ENCODE results near the gene ARHGAP27.
"Not testable (repeated sequence)": the region's sequence is repeated elsewhere in the genome, so short reads cannot be mapped to it uniquely, and the experiment has no call there.

ARHGAP27 gene

DNA sequence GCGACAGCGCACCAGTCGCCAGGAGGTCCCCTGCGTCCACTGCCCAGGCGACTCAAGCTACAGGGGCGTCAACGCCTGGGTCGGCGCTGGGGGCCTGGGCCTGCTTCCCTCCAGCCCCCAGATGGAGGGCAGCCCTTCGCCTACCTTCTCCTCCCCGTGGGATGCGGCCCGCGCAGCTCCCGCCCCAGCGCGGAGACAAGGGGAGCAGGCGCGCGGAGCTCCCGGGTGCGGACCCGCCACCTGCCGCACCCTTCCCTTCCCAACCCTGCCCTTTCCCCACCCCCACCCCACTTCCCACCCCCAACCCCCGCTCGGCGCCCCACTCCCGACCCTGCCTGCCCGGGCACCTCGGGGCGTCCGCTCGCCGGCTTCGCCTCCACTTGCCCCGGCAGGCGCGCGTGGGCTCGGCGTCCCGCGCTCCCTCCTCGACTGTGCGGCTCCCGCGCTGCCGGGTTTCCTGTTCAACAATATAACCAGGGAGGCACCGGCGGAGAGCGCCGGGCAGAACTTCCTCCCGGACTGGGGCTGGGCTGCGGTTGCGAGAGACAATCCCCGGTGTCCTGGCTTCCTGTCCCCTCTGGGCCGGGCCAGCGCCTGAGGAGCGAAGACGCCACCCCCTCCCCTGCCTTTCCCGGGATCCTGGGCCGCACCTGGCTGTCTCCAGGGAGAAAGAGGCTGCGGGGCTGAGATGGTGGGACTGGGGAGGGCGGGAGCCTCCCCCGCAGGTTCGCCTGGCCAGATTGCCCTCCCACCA is at the start of gene ARHGAP27:
TSS of gene ARHGAP27 (minus strand) at position 466 of the 754 bp plus-strand sequence. CDS start 2,591 bp downstream, outside the sequence.
- peak in 1 of 2 donors; percentile 39 for DNase-seq

- not testable (repeated sequence) for DNase-seq
Measured at GRCh38 chr17:45482317-45482716, 49.6 kb upstream of the ARHGAP27 start.

GRCh38 chr17:45475436-45475835 is 42.8 kb upstream of the ARHGAP27 start:
- DNase-seq: not testable (repeated sequence)

DNA sequence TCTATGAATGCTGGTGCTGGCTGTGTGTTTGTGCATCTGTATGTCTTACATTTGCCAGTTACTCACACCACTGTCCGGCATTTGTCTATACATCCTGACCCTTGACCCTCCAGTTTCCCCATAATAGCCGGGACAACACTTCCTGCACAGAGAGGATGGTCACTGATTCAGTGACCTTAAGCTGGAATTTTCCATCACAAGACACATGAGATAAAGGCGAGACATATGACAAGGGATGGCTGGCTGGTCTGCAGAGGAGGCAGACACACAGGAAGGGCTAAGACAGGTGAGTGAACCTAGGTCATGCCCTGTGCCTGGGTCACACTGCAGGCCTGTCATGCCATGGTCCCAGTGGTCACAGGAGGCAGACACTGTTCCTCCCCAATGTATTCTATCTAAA is 39.6 kb upstream of the ARHGAP27 start:
- DNase-seq: not testable (repeated sequence)

DNA sequence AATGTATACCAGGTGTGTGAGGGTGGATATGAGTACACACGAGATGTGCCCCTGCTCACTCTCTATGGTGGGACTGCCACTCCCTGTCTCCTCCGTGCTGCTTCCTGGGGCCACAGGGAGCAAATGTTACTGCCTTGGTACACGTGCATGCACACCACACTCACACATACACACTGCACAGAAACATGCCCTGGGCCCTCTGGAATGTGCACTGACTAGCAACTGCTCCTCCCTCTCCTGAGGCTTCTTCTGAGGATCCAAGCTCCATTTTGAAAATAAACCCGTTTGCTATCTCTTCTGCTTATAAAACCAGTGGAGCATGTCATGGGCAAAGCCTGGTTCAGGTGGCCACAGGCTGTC is 36.5 kb upstream of the ARHGAP27 start:
- not testable (repeated sequence) for DNase-seq

DNA sequence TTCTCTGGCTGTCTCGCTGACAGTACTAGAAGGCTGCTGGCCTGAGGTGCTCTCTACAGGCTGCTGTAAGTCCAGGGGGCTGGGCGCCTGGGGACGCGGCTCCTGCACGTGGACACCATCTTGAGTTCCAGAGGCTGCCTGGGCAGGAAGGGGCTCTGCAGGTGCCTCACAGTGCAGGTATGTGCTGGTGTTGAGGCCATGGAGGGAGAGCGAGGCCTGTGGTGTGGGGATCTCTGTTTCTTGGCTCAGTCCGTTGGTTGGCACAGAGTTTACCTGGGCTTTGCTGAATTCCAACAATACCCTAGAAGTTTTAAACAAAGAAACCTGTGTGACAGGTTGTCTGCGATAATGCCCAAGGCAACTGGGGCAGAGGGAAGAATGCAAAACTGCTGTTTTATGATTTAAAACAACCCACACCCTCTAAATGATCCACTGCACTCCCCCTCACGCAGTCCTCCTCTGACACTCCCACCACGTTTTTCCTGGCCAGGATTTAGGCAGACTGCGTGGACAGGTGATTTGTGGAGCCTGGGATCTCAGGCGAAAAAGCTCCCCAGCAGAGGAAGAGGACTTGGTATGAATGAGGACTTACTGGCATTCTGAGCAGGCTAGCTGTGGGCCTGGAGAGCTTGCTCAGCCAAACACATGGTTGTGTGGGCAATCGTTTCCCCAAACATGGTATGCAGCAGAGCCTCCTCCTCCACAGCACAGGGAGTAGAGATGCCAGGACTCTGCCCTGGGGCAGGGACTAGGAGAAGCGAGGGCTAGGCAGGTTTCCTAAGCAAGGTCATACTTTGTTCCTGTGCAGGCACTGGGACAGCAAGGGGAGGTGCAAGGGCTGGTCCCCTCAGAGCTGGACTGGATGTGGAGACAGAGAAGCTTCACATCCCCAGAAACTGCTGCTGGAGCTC is 35.9 kb upstream of the ARHGAP27 start:
- not testable (repeated sequence) for DNase-seq

DNA sequence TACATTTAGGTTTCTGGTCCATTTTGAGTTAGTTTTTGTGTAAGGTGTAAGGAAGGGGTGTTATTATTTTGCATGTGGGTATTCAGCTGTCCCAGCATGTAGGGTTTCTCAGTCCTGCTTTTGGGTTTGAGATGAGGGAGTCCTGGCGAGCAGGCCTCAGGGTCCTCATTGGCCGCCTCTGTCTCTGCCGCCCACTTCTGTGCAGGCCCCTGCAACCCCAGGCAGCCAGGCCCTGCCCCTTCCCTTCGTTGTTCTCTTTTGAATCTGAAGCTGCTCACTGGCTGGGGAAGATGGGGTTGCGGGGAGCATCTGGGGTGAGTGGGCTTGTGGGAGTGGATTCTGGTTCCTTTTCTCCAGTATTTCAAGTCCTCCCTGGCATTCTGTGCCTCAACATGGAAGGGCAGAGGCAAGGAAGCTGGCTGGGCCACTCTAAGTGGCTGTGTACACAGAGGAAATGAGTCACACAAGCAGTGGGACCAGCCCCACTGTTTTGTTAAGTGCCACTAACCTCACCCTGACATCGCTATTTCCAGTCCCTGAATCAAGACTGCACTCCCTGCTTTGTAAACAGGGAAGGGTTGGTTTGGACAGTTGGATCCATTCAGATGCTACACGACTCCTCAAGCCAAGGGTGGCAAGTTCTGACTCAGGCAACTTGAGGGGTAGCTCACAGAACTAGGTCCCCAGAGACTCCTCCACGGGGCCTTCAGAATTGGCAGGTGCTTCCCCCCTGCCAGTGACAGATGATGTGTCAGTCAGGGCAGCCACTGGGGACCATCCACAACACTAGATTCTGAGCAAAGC is 29.1 kb upstream of the ARHGAP27 start:
- DNase-seq: peak; percentile 21 to 23

DNA sequence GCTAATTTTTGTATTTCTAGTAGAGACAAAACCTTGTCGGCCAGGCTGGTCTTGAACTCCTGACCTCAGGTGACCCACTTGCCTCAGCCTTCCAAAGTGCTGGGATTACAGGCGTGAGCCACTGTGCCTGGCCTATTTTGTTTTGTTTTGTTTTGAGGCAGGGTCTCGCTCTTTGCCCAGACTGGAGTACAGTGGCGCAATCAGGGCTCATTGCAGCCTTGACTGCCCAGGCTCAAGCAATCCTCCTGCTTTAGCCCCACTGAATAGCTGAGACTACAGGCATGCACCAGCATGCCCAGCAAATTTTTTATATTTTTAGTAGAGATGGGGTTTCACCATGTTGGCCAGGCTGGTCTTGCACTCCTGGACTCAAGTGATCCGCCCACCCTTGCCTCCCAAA is 27.8 kb upstream of the ARHGAP27 start:
- DNase-seq: not testable (repeated sequence)

DNA sequence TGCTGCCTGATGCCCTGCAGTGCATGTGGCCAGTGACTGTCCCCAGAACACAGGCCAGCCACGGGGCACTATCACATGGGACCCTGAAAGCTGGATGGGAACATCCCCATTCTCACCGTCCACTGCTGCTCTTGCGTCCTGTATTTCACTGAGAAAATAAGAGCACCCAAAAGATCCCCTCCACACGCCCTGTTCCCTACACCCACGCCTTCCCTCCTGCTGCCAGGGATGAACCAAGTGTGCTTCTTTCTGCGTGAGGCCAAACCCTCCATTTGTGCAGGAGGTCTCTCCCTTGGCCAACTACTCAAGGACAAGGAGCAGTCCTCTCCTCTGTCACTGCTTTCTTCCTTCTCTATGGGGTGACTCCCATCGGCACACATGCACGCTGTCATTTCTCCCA is 21.7 kb upstream of the ARHGAP27 start:
- DNase-seq: not testable (repeated sequence)

- not testable (repeated sequence) for DNase-seq
Measured at GRCh38 chr17:45453731-45454130, 21.1 kb upstream of the ARHGAP27 start.

- not testable (repeated sequence) for DNase-seq
Measured at GRCh38 chr17:45453225-45453534, 20.5 kb upstream of the ARHGAP27 start.

GRCh38 chr17:45452329-45453224 is 19.9 kb upstream of the ARHGAP27 start:
- not testable (repeated sequence) for DNase-seq

DNA sequence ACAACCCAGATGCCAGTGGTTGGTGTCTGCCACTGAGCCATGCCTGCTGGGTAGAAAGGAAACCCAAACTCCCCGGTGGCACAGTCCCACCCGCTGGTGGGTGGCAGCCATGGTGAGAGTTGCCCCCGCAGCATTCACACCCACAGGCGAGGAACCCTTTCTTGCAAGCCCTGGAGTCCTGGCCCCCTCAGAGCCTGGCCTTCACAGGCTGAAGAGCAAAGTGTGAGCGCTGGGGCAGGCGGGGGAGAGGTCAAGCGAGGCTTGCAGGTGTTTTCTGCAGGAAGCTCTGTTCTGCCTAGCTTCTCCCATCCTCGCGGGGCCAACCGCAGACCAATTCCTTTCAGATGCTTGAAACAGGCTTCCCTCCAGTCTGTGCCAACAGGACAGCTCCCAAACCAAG is 19.0 kb upstream of the ARHGAP27 start:
- DNase-seq: not testable (repeated sequence)

GRCh38 chr17:45451131-45451530 is 18.5 kb upstream of the ARHGAP27 start:
- DNase-seq: no peak

DNA sequence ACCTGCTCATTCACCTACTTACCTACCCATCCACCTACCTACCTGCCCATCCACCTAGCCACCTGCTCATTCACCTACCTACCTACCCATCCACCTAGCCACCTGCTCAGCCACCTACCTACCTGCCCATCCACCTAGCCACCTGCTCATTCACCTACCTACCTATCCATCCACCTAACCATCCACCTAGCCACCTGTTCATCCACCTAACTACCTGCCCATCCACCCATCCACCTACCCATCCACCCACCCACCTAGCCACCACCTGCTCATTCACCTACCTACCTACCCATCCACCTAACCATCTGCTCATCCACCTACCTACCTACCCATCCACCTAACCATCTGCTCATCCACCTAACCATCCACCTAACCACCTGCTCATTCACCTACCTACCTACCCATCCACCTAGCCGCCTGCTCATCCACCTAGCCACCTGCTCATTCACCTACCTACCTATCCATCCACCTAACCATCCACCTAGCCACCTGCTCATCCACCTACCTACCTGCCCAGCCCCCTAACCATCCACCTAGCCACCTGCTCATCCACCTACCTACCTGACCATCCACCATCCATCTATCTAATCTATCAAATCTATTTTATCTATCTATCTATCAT is 17.1 kb upstream of the ARHGAP27 start:
- not testable (repeated sequence) for DNase-seq

DNA sequence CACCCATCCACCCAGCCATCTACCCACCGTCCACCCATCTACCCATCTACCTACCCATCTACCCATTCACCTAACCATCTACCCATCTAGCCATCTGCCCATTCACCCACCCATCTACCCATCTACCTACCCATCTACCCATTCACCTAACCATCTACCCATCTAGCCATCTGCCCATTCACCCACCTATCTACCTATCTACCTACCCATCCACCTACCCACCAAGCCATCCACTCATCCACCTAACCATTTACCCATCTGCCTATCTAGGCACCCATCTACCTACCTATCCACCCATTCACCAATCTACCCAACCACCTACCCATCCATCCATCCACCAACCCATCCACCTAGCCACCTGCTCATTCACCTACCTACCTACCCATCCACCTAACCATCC is 16.6 kb upstream of the ARHGAP27 start:
- DNase-seq: not testable (repeated sequence)

- not testable (repeated sequence) for DNase-seq
Measured at GRCh38 chr17:45448483-45448882, 15.8 kb upstream of the ARHGAP27 start.

GRCh38 chr17:45448066-45448465 is 15.4 kb upstream of the ARHGAP27 start:
- not testable (repeated sequence) for DNase-seq

GRCh38 chr17:45447650-45448049 is 15.0 kb upstream of the ARHGAP27 start:
- not testable (repeated sequence) for DNase-seq

GRCh38 chr17:45446872-45447625 is 14.4 kb upstream of the ARHGAP27 start:
- not testable (repeated sequence) for DNase-seq
